ENCODE measurements around the gene CAB39L. TPM values are rescaled to one million over a fixed set of nuclear protein-coding genes. Genes with fewer than 3 reads are reported as not detected.

CAB39L gene
- total and polyA plus RNA-seq, 2 of the 4 experiments (the other 2 are of a cell fraction), result 8.5 to 16.7 TPM

GRCh38 chr13:49292742-49293486, 150.9 kb downstream of the CAB39L start:
- H3K4me1 ChIP-seq (ENCODE audit: control insufficient read depth, insufficient read depth, low read length), result no peaks in the 10 kb centered on the region
- H2AFZ ChIP-seq (replicated peaks; ENCODE audit: low read length, poor library complexity), result peak overlapping the region; percentile 33
- H4K8ac ChIP-seq (ENCODE audit: low read depth in 2 of 2, low read length in 2 of 2), result no peak overlapping the region; a peak in 1 of 4 replicates
- no peaks in the 10 kb centered on the region; a peak in 1 of 4 replicates for H3K79me1 ChIP-seq (ENCODE audit: low read depth in 1 of 2, low read length in 2 of 2)
- peak overlapping the region; percentile 35; the same call in 1 of the 2 replicates for H2AK5ac ChIP-seq (ENCODE audit: low read depth, low read length)
- no peaks in the 10 kb centered on the region for H3K9me3 ChIP-seq (ENCODE audit: control insufficient read depth, insufficient read depth, low read length)
- H2BK120ac ChIP-seq (ENCODE audit: low read depth, low read length), result no peak overlapping the region
- H2AK9ac ChIP-seq (replicated peaks; ENCODE audit: low read depth, low read length, poor library complexity), result peak overlapping the region; percentile 66
- H3K36me3 ChIP-seq (ENCODE audit: control insufficient read depth, insufficient read depth, low read length), result no peaks in the 10 kb centered on the region
- H3K18ac ChIP-seq (ENCODE audit: low read depth, low read length), result no peak overlapping the region
- in situ Hi-C loops (cut with MboI; ENCODE audit: low sequenced_read_pairs) (no loop called here), dilution Hi-C loops (cut with HindIII; ENCODE audit: low sequenced_read_pairs, unreplicated experiment) (no loop called here), intact Hi-C loops (cut with micrococcal nuclease) (no loop called here)
- no peak overlapping the region for H2BK15ac ChIP-seq (ENCODE audit: low read depth, low read length)
- DNase-seq, result peak; percentile 96
- H3K23ac ChIP-seq (ENCODE audit: low read depth, low read length), result peak overlapping the region; percentile 29; the same call in 1 of the 2 replicates
- 0 out of 2 replicates have a peak overlapping the region, but pooled peaks have one; percentile 0 for H4K91ac ChIP-seq (ENCODE audit: insufficient read depth, low read depth, low read length)
- H2BK20ac ChIP-seq (ENCODE audit: low read depth, low read length), result no peak overlapping the region
- TF ChIP-seq, protein P1, sequence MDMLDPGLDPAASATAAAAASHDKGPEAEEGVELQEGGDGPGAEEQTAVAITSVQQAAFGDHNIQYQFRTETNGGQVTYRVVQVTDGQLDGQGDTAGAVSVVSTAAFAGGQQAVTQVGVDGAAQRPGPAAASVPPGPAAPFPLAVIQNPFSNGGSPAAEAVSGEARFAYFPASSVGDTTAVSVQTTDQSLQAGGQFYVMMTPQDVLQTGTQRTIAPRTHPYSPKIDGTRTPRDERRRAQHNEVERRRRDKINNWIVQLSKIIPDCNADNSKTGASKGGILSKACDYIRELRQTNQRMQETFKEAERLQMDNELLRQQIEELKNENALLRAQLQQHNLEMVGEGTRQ (IDR thresholded peaks at IDR 0.05; ENCODE audit: low read depth, low read length), result no peak
- 0 out of 2 replicates have a peak, but pooled peaks have one; percentile 6 for TF ChIP-seq FOS (IDR thresholded peaks at IDR 0.05; ENCODE audit: low read depth, low read length)
- no CpG with 5 or more reads among the region's 6 CpGs for WGBS, 2 experiments (ENCODE audit: extremely low coverage in 2 of 2, insufficient read length in 1 of 2)
- BruUV-seq (replicated peaks), result no TSS peak
- no peak overlapping the region for H2BK5ac ChIP-seq (ENCODE audit: low read depth, low read length, poor library complexity, severe bottlenecking)
- H3K14ac ChIP-seq (replicated peaks; ENCODE audit: low read depth, low read length), result no peak overlapping the region
- ATAC-seq (ENCODE audit: low read depth), result peak; percentile 83
- H3K9me1 ChIP-seq (ENCODE audit: insufficient read depth, low read length), result peaks cover 5% of the 10 kb centered on the region; the same call in 1 of the 2 replicates
- H3K4me2 ChIP-seq (ENCODE audit: low read depth, low read length), result 0 out of 2 replicates have a peak overlapping the region, but pooled peaks have one; percentile 0
- H3K27ac ChIP-seq (ENCODE audit: insufficient read depth, low read length), result no peak overlapping the region
- H3K4me3 ChIP-seq (ENCODE audit: insufficient read depth, low read depth, low read length), result no peak overlapping the region
- ChIA-PET POLR2A (ENCODE audit: unreplicated experiment) (no interaction called here), CTCF (interaction anchor here (0.8 kb wide), 1 partner anchor 12 kb away, joined by 3 read pairs; no protein-coding TSS in a partner anchor)
- H4K20me1 ChIP-seq (ENCODE audit: insufficient read depth, low read length), result no peaks in the 10 kb centered on the region
- no peak overlapping the region for H3K56ac ChIP-seq (ENCODE audit: extremely low read depth, insufficient read depth, low read length)
- 0 out of 2 replicates have a peak overlapping the region, but pooled peaks have one; percentile 33 for H3K4ac ChIP-seq (ENCODE audit: low read depth, low read length)
- H4K5ac ChIP-seq (ENCODE audit: low read depth, low read length), result no peak overlapping the region
- no peak overlapping the region for H3K9ac ChIP-seq (ENCODE audit: low read depth, low read length)
- no peaks in the 10 kb centered on the region for H3K27me3 ChIP-seq (ENCODE audit: control insufficient read depth, insufficient read depth, low read length)
